Measurements from ENCODE around the gene NAALADL2.

- TF ChIP-seq CTCF (IDR thresholded peaks at IDR 0.05; ENCODE audit: low read depth, low read length, missing input control) (no peak), JUND (IDR thresholded peaks at IDR 0.05) (no peak), YY1 (IDR thresholded peaks at IDR 0.05) (no peak), TAF1 (conservative IDR thresholded peaks at IDR 0.05) (no peak), FOXA1 (IDR thresholded peaks at IDR 0.05) (no peak), RAD21 (IDR thresholded peaks at IDR 0.05) (no peak), HNF4G (IDR thresholded peaks at IDR 0.05) (no peak), MAX (IDR thresholded peaks at IDR 0.05) (no peak)
Observed at GRCh38 chr3:175411946-175412345, 552.8 kb downstream of the NAALADL2 start.

All from liver (tissue), 3 donors.